Neutrophil (primary cell): ENCODE results near the gene UGT1A4.

Source experiments
- H3K27ac ChIP-seq: fragments of 200-600 bp; sonication (generic); 2 replicates; pipeline ENCODE4 v1.5.1; 2016; ENCODE audit warnings: mild to moderate bottlenecking, moderate library complexity
- H3K27me3 ChIP-seq: fragments of 200-600 bp; sonication (generic); 2 replicates; pipeline ENCODE4 v1.6.0; 2016; ENCODE audit warnings: mild to moderate bottlenecking
- H3K36me3 ChIP-seq: fragments of 200-600 bp; sonication (generic); 2 replicates; pipeline ENCODE4 v1.5.1; 2017
- H3K4me1 ChIP-seq, 2 experiments: fragments of 200-600 bp in 1 of 2; sonication (generic) in 1 of 2; 1 replicate in 1 of 2; 2 replicates in 1 of 2; pipeline versions ENCODE4 v1.5.1 to v1.6.1; 2013 to 2016; ENCODE audit warnings: low read depth in 1 of 2, low read length in 1 of 2, mild to moderate bottlenecking in 1 of 2, moderate library complexity in 1 of 2; ENCODE audit not compliant: control insufficient read depth in 1 of 2, insufficient read depth in 1 of 2
- H3K4me3 ChIP-seq, 2 experiments: fragments of 200-600 bp in 1 of 2; sonication (generic) in 1 of 2; 1 replicate in 1 of 2; 2 replicates in 1 of 2; pipeline ENCODE4 v1.5.1; 2013 to 2016; ENCODE audit warnings: low read depth in 1 of 2, low read length in 1 of 2, mild to moderate bottlenecking in 1 of 2, moderate library complexity in 1 of 2
- H3K9me3 ChIP-seq: fragments of 200-600 bp; sonication (generic); 2 replicates; pipeline ENCODE4 v1.5.1; 2016
- CTCF ChIP-seq: fragments of 200-600 bp; sonication (generic); IDR thresholded peaks from 2 replicates; pipeline ENCODE4 v1.5.1; 2016; ENCODE audit warnings: antibody characterized with exemption

The UGT1A4 gene

GRCh38 chr2:233708942-233709341 lies 9.6 kb upstream of the UGT1A4 start:
- no peak for TF ChIP-seq CTCF
- no peak overlapping the region for H3K4me3 ChIP-seq
- H3K36me3 ChIP-seq: no peaks in the 10 kb centered on the region
- H3K27me3 ChIP-seq: no peaks in the 10 kb centered on the region
- no peaks in the 10 kb centered on the region for H3K9me3 ChIP-seq
- H3K27ac ChIP-seq: no peak overlapping the region
- no peaks in the 10 kb centered on the region for H3K4me1 ChIP-seq

- Histone ChIP-seq H3K9me3 (no peaks in the 10 kb centered on the region), H3K27me3 (peaks cover 3% of the 10 kb centered on the region), H3K27ac (no peak overlapping the region), H3K4me1 (no peaks in the 10 kb centered on the region), H3K4me3 (no peak overlapping the region), H3K36me3 (no peaks in the 10 kb centered on the region)
- TF ChIP-seq CTCF: peak; percentile 13
Measured at GRCh38 chr2:233711312-233712008, 7.1 kb upstream of the UGT1A4 start.

DNA sequence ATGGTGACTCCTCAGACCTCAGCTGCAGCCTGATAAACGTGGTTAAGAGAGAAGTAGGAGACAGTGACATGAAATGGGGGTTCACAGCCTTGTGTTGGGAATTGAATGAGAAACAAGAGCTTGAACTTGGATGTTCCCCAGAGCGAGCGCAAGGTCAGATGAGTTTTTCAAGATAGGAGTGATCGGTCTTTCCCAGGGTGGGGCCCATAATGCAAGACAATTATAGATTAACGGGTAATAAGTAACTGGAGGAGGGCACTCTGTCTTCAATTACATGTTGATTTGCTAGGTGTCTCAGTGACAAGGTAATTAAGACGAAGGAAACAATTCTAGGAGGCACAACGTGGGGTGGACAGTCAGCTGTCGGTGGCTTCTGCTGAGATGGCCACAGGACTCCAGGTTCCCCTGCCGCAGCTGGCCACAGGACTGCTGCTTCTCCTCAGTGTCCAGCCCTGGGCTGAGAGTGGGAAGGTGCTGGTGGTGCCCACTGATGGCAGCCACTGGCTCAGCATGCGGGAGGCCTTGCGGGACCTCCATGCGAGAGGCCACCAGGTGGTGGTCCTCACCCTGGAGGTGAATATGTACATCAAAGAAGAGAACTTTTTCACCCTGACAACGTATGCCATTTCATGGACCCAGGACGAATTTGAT lies 5.8 kb upstream of the UGT1A4 start, which contains the start of gene UGT1A5:
Gene UGT1A5 (plus strand): TSS at position 297 of the 651 bp plus-strand sequence. CDS start 85 bp downstream, at position 382.
- Histone ChIP-seq H3K27me3 (peaks cover 10% of the 10 kb centered on the region), H3K4me3 (no peak within 1 kb of the TSS), H3K9me3 (no peaks in the 10 kb centered on the region), H3K36me3 (no peaks in the 10 kb centered on the region), H3K27ac (no peak within 1 kb of the TSS), H3K4me1 (no peaks in the 10 kb centered on the region)
- TF ChIP-seq CTCF: no peak

DNA sequence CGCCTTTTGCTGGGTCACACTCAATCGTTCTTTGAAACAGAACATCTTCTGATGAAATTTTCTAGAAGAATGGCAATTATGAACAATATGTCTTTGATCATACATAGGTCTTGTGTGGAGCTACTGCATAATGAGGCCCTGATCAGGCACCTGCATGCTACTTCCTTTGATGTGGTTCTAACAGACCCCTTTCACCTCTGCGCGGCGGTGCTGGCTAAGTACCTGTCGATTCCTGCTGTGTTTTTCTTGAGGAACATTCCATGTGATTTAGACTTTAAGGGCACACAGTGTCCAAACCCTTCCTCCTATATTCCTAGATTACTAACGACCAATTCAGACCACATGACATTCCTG lies 5.3 kb upstream of the UGT1A4 start:
- no peak overlapping the region for H3K27ac ChIP-seq
- H3K27me3 ChIP-seq: peaks cover 10% of the 10 kb centered on the region
- H3K4me1 ChIP-seq: no peaks in the 10 kb centered on the region
- H3K9me3 ChIP-seq: no peaks in the 10 kb centered on the region
- H3K4me3 ChIP-seq: no peak overlapping the region
- no peaks in the 10 kb centered on the region for H3K36me3 ChIP-seq
- TF ChIP-seq CTCF: no peak

GRCh38 chr2:233714121-233714520 lies 4.4 kb upstream of the UGT1A4 start:
- H3K4me3 ChIP-seq: no peak overlapping the region
- H3K4me1 ChIP-seq: no peaks in the 10 kb centered on the region
- H3K27ac ChIP-seq: no peak overlapping the region
- no peaks in the 10 kb centered on the region for H3K36me3 ChIP-seq
- TF ChIP-seq CTCF: no peak
- peaks cover 10% of the 10 kb centered on the region for H3K27me3 ChIP-seq
- no peaks in the 10 kb centered on the region for H3K9me3 ChIP-seq
